MM.1S (cell line): Measurements from ENCODE around the gene CEP85.

ENCODE experiments used
- DNase-seq: peaks from one replicate; pipeline ENCODE4 v3.0.0-alpha.2; 2015
- H2AFZ ChIP-seq: fragments of 300-600 bp; sonication (generic); 2 replicates; pipeline ENCODE4 v1.6.0; 2016; ENCODE audit warnings: antibody characterized with exemption, low read length
- H3F3A ChIP-seq: fragments of 300-600 bp; sonication (generic); 2 replicates; pipeline ENCODE4 v1.6.1; 2016; ENCODE audit warnings: mild to moderate bottlenecking, antibody characterized with exemption, low read length, moderate library complexity, mixed read lengths; ENCODE audit not compliant: insufficient read depth
- H3K27ac ChIP-seq: fragments of 300-600 bp; sonication (generic); 2 replicates; pipeline ENCODE4 v1.5.1; 2016; ENCODE audit warnings: mild to moderate bottlenecking, low read length
- H3K27me3 ChIP-seq: fragments of 300-600 bp; sonication (generic); replicated peaks from 2 replicates; pipeline ENCODE4 v1.6.0; 2016; ENCODE audit warnings: low read length; ENCODE audit not compliant: insufficient read depth
- H3K36me3 ChIP-seq: fragments of 300-600 bp; sonication (generic); replicated peaks from 2 replicates; pipeline ENCODE4 v1.6.1; 2016; ENCODE audit warnings: mild to moderate bottlenecking, low read length, mixed read lengths; ENCODE audit not compliant: insufficient read depth
- H3K4me1 ChIP-seq: fragments of 300-600 bp; sonication (generic); 2 replicates; pipeline ENCODE4 v1.6.1; 2016; ENCODE audit warnings: low read length, mixed read lengths
- H3K4me2 ChIP-seq: fragments of 300-600 bp; sonication (generic); 2 replicates; pipeline ENCODE4 v1.6.0; 2016; ENCODE audit warnings: low read depth, low read length
- H3K4me3 ChIP-seq: fragments of 300-600 bp; sonication (generic); 2 replicates; pipeline ENCODE4 v1.5.1; 2016; ENCODE audit warnings: low read length, mixed read lengths
- H3K79me2 ChIP-seq: fragments of 300-600 bp; sonication (generic); 2 replicates; pipeline ENCODE4 v1.6.1; 2016; ENCODE audit warnings: mixed run types, low read length, mixed read lengths
- H3K9ac ChIP-seq: fragments of 300-600 bp; sonication (generic); 2 replicates; pipeline ENCODE4 v1.6.1; 2016; ENCODE audit warnings: low read length, mixed read lengths
- H3K9me2 ChIP-seq: fragments of 300-600 bp; sonication (generic); replicated peaks from 2 replicates; pipeline ENCODE4 v1.6.1; 2016; ENCODE audit warnings: mild to moderate bottlenecking, low read length, mixed read lengths; ENCODE audit not compliant: insufficient read depth
- H3K9me3 ChIP-seq: fragments of 300-600 bp; sonication (generic); replicated peaks from 2 replicates; pipeline ENCODE4 v1.6.1; 2016; ENCODE audit warnings: mild to moderate bottlenecking, low read length, mixed read lengths; ENCODE audit not compliant: insufficient read depth
- H4K20me1 ChIP-seq: fragments of 300-600 bp; sonication (generic); 2 replicates; pipeline ENCODE4 v1.6.1; 2016; ENCODE audit warnings: mild to moderate bottlenecking, low read length, moderate library complexity, mixed read lengths; ENCODE audit not compliant: insufficient read depth
- EZH2 ChIP-seq: fragments of 300-600 bp; sonication (generic); optimal IDR thresholded peaks from 2 replicates; pipeline ENCODE3; 2017; ENCODE audit warnings: low read depth, mild to moderate bottlenecking, antibody characterized with exemption, low read length, mixed read lengths
- EZH2phosphoT487 ChIP-seq: fragments of 300-600 bp; sonication (generic); IDR thresholded peaks from 2 replicates; pipeline ENCODE4 v1.6.1; 2018; ENCODE audit warnings: antibody characterized with exemption, low read length
- TF ChIP-seq, protein P1 (sequence below): fragments of 300-600 bp; sonication (generic); IDR thresholded peaks from 2 replicates; pipeline ENCODE4 v1.5.1; 2016; ENCODE audit warnings: antibody characterized with exemption, low read length, mixed read lengths

The CEP85 gene

DNA sequence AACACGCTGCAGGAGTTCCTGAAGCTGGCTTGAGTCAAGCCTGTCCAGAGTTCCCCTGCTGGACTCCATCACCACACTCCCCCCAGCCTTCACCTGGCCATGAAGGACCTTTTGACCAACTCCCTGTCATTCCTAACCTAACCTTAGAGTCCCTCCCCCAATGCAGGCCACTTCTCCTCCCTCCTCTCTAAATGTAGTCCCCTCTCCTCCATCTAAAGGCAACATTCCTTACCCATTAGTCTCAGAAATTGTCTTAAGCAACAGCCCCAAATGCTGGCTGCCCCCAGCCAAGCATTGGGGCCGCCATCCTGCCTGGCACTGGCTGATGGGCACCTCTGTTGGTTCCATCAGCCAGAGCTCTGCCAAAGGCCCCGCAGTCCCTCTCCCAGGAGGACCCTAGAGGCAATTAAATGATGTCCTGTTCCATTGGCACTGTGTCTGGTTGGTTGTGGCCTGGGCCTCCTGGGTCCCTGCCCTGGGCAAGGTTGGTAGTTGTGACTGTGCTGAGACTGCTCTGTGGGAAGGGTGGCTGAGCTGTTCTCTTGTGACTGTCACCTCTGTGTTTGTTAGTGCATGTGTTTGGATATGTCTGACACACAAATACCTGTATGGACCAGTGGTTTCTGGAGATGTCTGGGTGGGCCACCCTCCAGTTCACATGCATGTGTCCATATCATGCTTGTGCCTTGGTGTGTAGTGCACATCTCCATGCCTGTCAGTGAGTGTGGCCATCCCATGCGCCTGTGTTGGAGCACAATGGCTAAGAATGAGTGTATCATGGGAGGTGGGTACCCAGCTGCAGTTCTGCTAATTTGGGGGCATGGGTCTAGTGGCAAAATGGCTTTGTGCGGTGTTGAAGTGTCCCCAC is 47.3 kb downstream of the CEP85 start:
- H3K9ac ChIP-seq: no peak overlapping the region
- H3K36me3 ChIP-seq: peaks cover 12% of the 10 kb centered on the region
- H3K4me1 ChIP-seq: peaks cover 9% of the 10 kb centered on the region; the same call in 1 of the 2 replicates
- no peaks in the 10 kb centered on the region for H3K9me2 ChIP-seq
- H3K4me3 ChIP-seq: no peak overlapping the region
- no peaks in the 10 kb centered on the region for H4K20me1 ChIP-seq
- no peak overlapping the region for H3K27ac ChIP-seq
- H3K9me3 ChIP-seq: no peaks in the 10 kb centered on the region
- no peak overlapping the region for H2AFZ ChIP-seq
- peaks cover 25% of the 10 kb centered on the region for H3K79me2 ChIP-seq
- DNase-seq: no peak
- peak overlapping the region; percentile 95; the same call in 1 of the 2 replicates for H3K4me2 ChIP-seq
- no peaks in the 10 kb centered on the region for H3K27me3 ChIP-seq
- peaks cover 14% of the 10 kb centered on the region for H3F3A ChIP-seq
- TF ChIP-seq, protein P1, sequence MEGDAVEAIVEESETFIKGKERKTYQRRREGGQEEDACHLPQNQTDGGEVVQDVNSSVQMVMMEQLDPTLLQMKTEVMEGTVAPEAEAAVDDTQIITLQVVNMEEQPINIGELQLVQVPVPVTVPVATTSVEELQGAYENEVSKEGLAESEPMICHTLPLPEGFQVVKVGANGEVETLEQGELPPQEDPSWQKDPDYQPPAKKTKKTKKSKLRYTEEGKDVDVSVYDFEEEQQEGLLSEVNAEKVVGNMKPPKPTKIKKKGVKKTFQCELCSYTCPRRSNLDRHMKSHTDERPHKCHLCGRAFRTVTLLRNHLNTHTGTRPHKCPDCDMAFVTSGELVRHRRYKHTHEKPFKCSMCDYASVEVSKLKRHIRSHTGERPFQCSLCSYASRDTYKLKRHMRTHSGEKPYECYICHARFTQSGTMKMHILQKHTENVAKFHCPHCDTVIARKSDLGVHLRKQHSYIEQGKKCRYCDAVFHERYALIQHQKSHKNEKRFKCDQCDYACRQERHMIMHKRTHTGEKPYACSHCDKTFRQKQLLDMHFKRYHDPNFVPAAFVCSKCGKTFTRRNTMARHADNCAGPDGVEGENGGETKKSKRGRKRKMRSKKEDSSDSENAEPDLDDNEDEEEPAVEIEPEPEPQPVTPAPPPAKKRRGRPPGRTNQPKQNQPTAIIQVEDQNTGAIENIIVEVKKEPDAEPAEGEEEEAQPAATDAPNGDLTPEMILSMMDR: no peak
- no peak for TF ChIP-seq EZH2
- no peak for TF ChIP-seq EZH2phosphoT487

DNA sequence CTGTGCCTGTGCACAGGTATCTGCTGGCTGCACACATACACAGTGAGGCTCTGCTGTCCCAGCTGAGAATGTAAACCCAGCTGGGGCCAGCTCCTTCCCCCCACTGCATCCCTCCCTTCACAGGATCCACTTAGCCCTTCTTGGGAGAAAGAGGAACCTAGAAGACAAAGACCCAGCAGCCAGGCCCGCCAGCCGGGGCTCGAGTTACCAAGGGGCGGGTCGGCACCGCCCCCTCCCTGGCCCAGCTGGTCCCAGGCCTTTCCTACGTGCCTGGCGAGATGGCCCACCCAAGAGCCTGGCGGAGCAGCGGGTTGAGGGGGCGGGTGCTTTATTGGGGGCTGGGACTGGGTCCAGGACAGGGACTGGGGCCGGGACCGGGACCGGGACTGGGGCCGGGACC is 48.0 kb downstream of the CEP85 start:
- no peak for DNase-seq
- no peaks in the 10 kb centered on the region for H3K27me3 ChIP-seq
- no peak overlapping the region for H2AFZ ChIP-seq
- no peak overlapping the region for H3K27ac ChIP-seq
- no peaks in the 10 kb centered on the region for H4K20me1 ChIP-seq
- no peaks in the 10 kb centered on the region for H3K9me3 ChIP-seq
- H3K4me3 ChIP-seq: no peak overlapping the region
- H3F3A ChIP-seq: peaks cover 17% of the 10 kb centered on the region
- no peaks in the 10 kb centered on the region for H3K9me2 ChIP-seq
- TF ChIP-seq EZH2phosphoT487: no peak
- no peak for TF ChIP-seq EZH2
- TF ChIP-seq, protein P1: no peak
- no peak overlapping the region for H3K4me2 ChIP-seq
- H3K36me3 ChIP-seq: peaks cover 6% of the 10 kb centered on the region
- peaks cover 25% of the 10 kb centered on the region for H3K79me2 ChIP-seq
- no peak overlapping the region for H3K9ac ChIP-seq
- peaks cover 11% of the 10 kb centered on the region for H3K4me1 ChIP-seq

DNA sequence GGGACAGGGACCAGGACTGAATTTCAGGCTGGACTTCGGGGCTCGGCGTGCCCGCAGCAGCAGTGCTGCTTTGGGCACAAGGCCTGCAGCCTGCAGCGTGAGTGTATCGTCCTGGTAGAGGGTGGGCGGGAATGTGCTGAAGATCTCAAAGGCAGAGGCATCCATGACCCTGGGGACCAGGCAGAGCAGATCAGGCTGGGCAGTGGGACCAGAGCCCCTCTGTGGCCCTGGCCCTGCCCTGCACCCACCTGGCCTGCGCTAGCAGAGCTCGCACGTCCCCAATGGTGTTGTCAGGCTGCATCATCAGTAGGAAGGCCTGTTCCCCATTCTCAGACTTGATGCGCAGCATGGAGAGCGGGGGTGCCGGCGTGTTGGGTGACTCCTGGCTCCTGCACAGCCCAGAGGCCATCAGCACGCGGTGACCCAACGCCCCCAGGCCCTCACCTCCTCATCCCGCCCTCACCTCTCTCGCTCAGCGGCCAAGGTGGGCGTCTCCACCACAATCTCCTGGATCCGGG is 48.5 kb downstream of the CEP85 start:
- H3K27me3 ChIP-seq: no peaks in the 10 kb centered on the region
- no peaks in the 10 kb centered on the region for H4K20me1 ChIP-seq
- DNase-seq: no peak
- no peak overlapping the region for H2AFZ ChIP-seq
- H3K4me2 ChIP-seq: no peak overlapping the region
- no peak overlapping the region for H3K9ac ChIP-seq
- H3K36me3 ChIP-seq: 0 out of 2 replicates have a peak, but pooled peaks cover under 1% of the 10 kb centered on the region
- no peak overlapping the region for H3K4me3 ChIP-seq
- no peak overlapping the region for H3K27ac ChIP-seq
- no peaks in the 10 kb centered on the region for H3K9me3 ChIP-seq
- H3K79me2 ChIP-seq: peaks cover 25% of the 10 kb centered on the region
- peaks cover 16% of the 10 kb centered on the region for H3K4me1 ChIP-seq
- no peak for TF ChIP-seq EZH2
- TF ChIP-seq EZH2phosphoT487: no peak
- TF ChIP-seq, protein P1: no peak
- H3K9me2 ChIP-seq: no peaks in the 10 kb centered on the region
- H3F3A ChIP-seq: peaks cover 21% of the 10 kb centered on the region
